ENCODE measurements around the gene SPAG5.

SPAG5 gene

GRCh38 chr17:28598389-28598788 is 436 bp downstream of the SPAG5 start:
- no peaks in the 10 kb centered on the region for H3F3A ChIP-seq (ENCODE audit: low read depth)
- no peaks in the 10 kb centered on the region for H3K9me2 ChIP-seq (replicated peaks; ENCODE audit: low read depth, low read length)
- no peaks in the 10 kb centered on the region for H4K20me1 ChIP-seq (ENCODE audit: insufficient read depth, low read length, poor library complexity, severe bottlenecking)
- H3K79me2 ChIP-seq (ENCODE audit: insufficient read depth, low read length) = peaks cover 45% of the 10 kb centered on the region
- 0 out of 2 replicates have a peak, but pooled peaks cover under 1% of the 10 kb centered on the region for H3K36me3 ChIP-seq (ENCODE audit: insufficient read depth, low read length)
- H2AFZ ChIP-seq (ENCODE audit: low read length) = peak overlapping the region; percentile 83
- H3K4me1 ChIP-seq (ENCODE audit: insufficient read depth, low read length, poor library complexity, severe bottlenecking) = peaks cover 21% of the 10 kb centered on the region
- TF ChIP-seq CTCF (conservative IDR thresholded peaks at IDR 0.05; ENCODE audit: low read length) (no peak), EZH2phosphoT487 (IDR thresholded peaks at IDR 0.05; ENCODE audit: borderline replicate concordance) (no peak)
- H3K9ac ChIP-seq (ENCODE audit: low read depth, low read length, poor library complexity, severe bottlenecking) = peak overlapping the region; percentile 95
- H3K4me2 ChIP-seq (ENCODE audit: low read depth, low read length, poor library complexity, severe bottlenecking) = peak overlapping the region; percentile 93
- no peaks in the 10 kb centered on the region for H3K27me3 ChIP-seq (ENCODE audit: insufficient read depth, low read length, poor library complexity, severe bottlenecking)
- H3K4me3 ChIP-seq (ENCODE audit: low read length, poor library complexity, severe bottlenecking) = peak overlapping the region; percentile 95
- no peaks in the 10 kb centered on the region for H3K9me3 ChIP-seq (ENCODE audit: insufficient read depth, low read depth, low read length)

GRCh38 chr17:28597606-28598383 is 1.0 kb downstream of the SPAG5 start:
- H2AFZ ChIP-seq (ENCODE audit: low read length) = peak overlapping the region; percentile 83; the same call in 1 of the 2 replicates

GRCh38 chr17:28592260-28592659 is 6.6 kb downstream of the SPAG5 start:
- no peak overlapping the region for H3K9ac ChIP-seq (ENCODE audit: low read depth, low read length, poor library complexity, severe bottlenecking)
- no peaks in the 10 kb centered on the region for H3K9me3 ChIP-seq (ENCODE audit: insufficient read depth, low read depth, low read length)
- TF ChIP-seq EZH2phosphoT487 (IDR thresholded peaks at IDR 0.05; ENCODE audit: borderline replicate concordance) = no peak
- no peak for TF ChIP-seq CTCF (conservative IDR thresholded peaks at IDR 0.05; ENCODE audit: low read length)
- H3K27me3 ChIP-seq (ENCODE audit: insufficient read depth, low read length, poor library complexity, severe bottlenecking) = no peaks in the 10 kb centered on the region
- H3K36me3 ChIP-seq (ENCODE audit: insufficient read depth, low read length) = peaks cover 54% of the 10 kb centered on the region; the same call in 1 of the 2 replicates
- H3K4me3 ChIP-seq (ENCODE audit: low read length, poor library complexity, severe bottlenecking) = no peak overlapping the region
- H3K79me2 ChIP-seq (ENCODE audit: insufficient read depth, low read length) = peaks cover 74% of the 10 kb centered on the region
- peaks cover 8% of the 10 kb centered on the region for H3K4me1 ChIP-seq (ENCODE audit: insufficient read depth, low read length, poor library complexity, severe bottlenecking)
- H4K20me1 ChIP-seq (ENCODE audit: insufficient read depth, low read length, poor library complexity, severe bottlenecking) = no peaks in the 10 kb centered on the region
- no peaks in the 10 kb centered on the region for H3K9me2 ChIP-seq (replicated peaks; ENCODE audit: low read depth, low read length)
- H3F3A ChIP-seq (ENCODE audit: low read depth) = no peaks in the 10 kb centered on the region
- H2AFZ ChIP-seq (ENCODE audit: low read length) = no peak overlapping the region
- H3K4me2 ChIP-seq (ENCODE audit: low read depth, low read length, poor library complexity, severe bottlenecking) = peak overlapping the region; percentile 20

More at GRCh38 chr17:28597606-28598383, 1.0 kb downstream of the SPAG5 start:
- Histone ChIP-seq H3K4me2 (ENCODE audit: low read depth, low read length, poor library complexity, severe bottlenecking) (peak overlapping the region; percentile 93), H3K9ac (ENCODE audit: low read depth, low read length, poor library complexity, severe bottlenecking) (peak overlapping the region; percentile 95), H3K36me3 (ENCODE audit: insufficient read depth, low read length) (peaks cover 6% of the 10 kb centered on the region; the same call in 1 of the 2 replicates), H3K79me2 (ENCODE audit: insufficient read depth, low read length) (peaks cover 51% of the 10 kb centered on the region), H3F3A (ENCODE audit: low read depth) (no peaks in the 10 kb centered on the region), H3K9me3 (ENCODE audit: insufficient read depth, low read depth, low read length) (no peaks in the 10 kb centered on the region), H3K4me3 (ENCODE audit: low read length, poor library complexity, severe bottlenecking) (peak overlapping the region; percentile 95), H3K4me1 (ENCODE audit: insufficient read depth, low read length, poor library complexity, severe bottlenecking) (peaks cover 21% of the 10 kb centered on the region), H3K9me2 (replicated peaks; ENCODE audit: low read depth, low read length) (no peaks in the 10 kb centered on the region), H3K27me3 (ENCODE audit: insufficient read depth, low read length, poor library complexity, severe bottlenecking) (no peaks in the 10 kb centered on the region), H4K20me1 (ENCODE audit: insufficient read depth, low read length, poor library complexity, severe bottlenecking) (no peaks in the 10 kb centered on the region)
- TF ChIP-seq EZH2phosphoT487 (IDR thresholded peaks at IDR 0.05; ENCODE audit: borderline replicate concordance) (no peak), CTCF (conservative IDR thresholded peaks at IDR 0.05; ENCODE audit: low read length) (no peak)
